Measurements from ENCODE around the gene EBF3.

DNA sequence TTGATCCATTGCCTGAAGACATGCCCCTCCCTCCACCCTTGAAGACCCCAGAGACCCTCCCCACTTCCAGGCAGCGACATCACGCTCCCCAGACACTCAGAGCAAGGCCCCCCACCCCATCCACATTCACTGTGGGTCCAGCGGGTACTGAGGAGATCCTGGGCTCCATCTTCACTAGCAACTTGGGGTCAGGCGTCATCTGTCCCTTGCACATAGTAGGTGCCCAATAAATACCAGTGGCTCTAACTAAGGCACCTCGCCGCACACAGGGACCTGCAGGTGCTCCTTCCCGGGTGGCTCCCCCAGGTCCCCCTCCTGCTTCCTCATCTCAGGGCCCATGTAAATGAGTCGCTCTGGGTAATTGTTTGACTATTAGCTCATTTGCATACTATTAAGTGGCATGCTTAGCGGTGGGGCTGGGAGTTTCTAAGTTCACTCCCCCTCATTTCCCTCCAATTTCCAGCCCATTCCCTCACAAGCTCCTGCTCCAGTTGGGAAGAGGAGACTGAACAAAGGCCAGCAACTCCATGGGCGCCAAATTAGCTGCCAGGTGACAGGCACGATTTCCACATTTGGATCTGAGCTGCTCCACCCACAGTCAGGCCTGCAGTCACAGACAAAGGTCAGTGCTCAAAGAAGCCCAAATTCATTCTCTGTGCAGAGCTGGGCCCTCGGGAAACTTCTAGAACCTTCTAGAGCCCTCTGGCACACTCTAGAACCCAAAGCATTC lies 29.7 kb downstream of the EBF3 start:
- no peak for TF ChIP-seq POLR2AphosphoS5 (IDR thresholded peaks at IDR 0.05; ENCODE audit: insufficient read depth, low read depth, low read length)
- TF ChIP-seq, protein P1, sequence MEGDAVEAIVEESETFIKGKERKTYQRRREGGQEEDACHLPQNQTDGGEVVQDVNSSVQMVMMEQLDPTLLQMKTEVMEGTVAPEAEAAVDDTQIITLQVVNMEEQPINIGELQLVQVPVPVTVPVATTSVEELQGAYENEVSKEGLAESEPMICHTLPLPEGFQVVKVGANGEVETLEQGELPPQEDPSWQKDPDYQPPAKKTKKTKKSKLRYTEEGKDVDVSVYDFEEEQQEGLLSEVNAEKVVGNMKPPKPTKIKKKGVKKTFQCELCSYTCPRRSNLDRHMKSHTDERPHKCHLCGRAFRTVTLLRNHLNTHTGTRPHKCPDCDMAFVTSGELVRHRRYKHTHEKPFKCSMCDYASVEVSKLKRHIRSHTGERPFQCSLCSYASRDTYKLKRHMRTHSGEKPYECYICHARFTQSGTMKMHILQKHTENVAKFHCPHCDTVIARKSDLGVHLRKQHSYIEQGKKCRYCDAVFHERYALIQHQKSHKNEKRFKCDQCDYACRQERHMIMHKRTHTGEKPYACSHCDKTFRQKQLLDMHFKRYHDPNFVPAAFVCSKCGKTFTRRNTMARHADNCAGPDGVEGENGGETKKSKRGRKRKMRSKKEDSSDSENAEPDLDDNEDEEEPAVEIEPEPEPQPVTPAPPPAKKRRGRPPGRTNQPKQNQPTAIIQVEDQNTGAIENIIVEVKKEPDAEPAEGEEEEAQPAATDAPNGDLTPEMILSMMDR (IDR thresholded peaks at IDR 0.05; ENCODE audit: extremely low read depth in 1 of 2, insufficient read depth in 1 of 2, low read depth in 1 of 2, low read length in 2 of 2) = no peak
